Cardiac muscle cell (in vitro differentiated cells and primary cell): Measurements from ENCODE around the gene ZNRF3. TPM values are rescaled to one million over a fixed set of nuclear protein-coding genes. Genes with fewer than 3 reads are reported as not detected.

Experiments
- DNase-seq, 2 donors: peaks; one replicate each; pipeline versions ENCODE4 v3.0.0 to v3.0.0-alpha.2; 2010 to 2017; ENCODE audit warnings: low read depth in 1 of 2, low spot score in 1 of 2
- H3K27ac ChIP-seq: fragments of 200-600 bp; sonication (generic); 2 replicates; pipeline ENCODE4 v1.5.1; 2016
- H3K27me3 ChIP-seq: fragments of 200-600 bp; sonication (generic); 2 replicates; pipeline ENCODE4 v1.6.0; 2016; ENCODE audit warnings: control low read depth
- H3K36me3 ChIP-seq: fragments of 200-600 bp; sonication (generic); 2 replicates; pipeline ENCODE4 v1.5.1; 2016; ENCODE audit warnings: control low read depth
- H3K4me1 ChIP-seq: fragments of 200-600 bp; sonication (generic); 2 replicates; pipeline ENCODE4 v1.8.1; 2017; ENCODE audit warnings: low read depth, mild to moderate bottlenecking, mixed run types
- H3K4me3 ChIP-seq: fragments of 200-600 bp; sonication (generic); 2 replicates; pipeline ENCODE4 v1.5.1; 2016; ENCODE audit warnings: mild to moderate bottlenecking
- H3K9me3 ChIP-seq: fragments of 200-600 bp; sonication (generic); 2 replicates; pipeline ENCODE4 v1.5.1; 2017; ENCODE audit warnings: low read depth, mild to moderate bottlenecking, control low read depth
- CTCF ChIP-seq: IDR thresholded peaks from 2 replicates; pipeline ENCODE4 v1.5.1; 2012; ENCODE audit warnings: low read depth, mild to moderate bottlenecking, low read length
- polyA plus RNA-seq: library from polyadenylated mRNA; unstranded; fragments of >200 nt; fragmentation: Nextera tagmentation; extraction: Ambion mirVana; gene quantifications from 2 replicates; pipeline ENCODE4 v1.2.1, GENCODE V29; 2016
- total RNA-seq: library from RNA; depleted of rRNA; stranded (reverse); fragments of >200 nt; gene quantifications from 2 replicates; pipeline ENCODE4 v1.2.3, GENCODE V29; 2016

The ZNRF3 gene
- total and polyA plus RNA-seq, 2 experiments from 2014 or later: 23.8 to 40.4 TPM

- peaks cover 23% of the 10 kb centered on the region for H3K4me1 ChIP-seq
- H3K27ac ChIP-seq: peak overlapping the region; percentile 85
- TF ChIP-seq CTCF: no peak
- DNase-seq: peak in 1 of 2 donors; percentile 31
- H3K36me3 ChIP-seq: no peaks in the 10 kb centered on the region
- no peaks in the 10 kb centered on the region for H3K27me3 ChIP-seq
- no peak overlapping the region for H3K4me3 ChIP-seq
- H3K9me3 ChIP-seq: no peaks in the 10 kb centered on the region
Observed at GRCh38 chr22:29096736-29097669, 213.6 kb downstream of the ZNRF3 start.

GRCh38 chr22:29098296-29098695 is 214.9 kb downstream of the ZNRF3 start:
- no peak overlapping the region for H3K27ac ChIP-seq
- DNase-seq: no peak
- no peaks in the 10 kb centered on the region for H3K27me3 ChIP-seq
- no peak for TF ChIP-seq CTCF
- H3K36me3 ChIP-seq: no peaks in the 10 kb centered on the region
- H3K4me3 ChIP-seq: no peak overlapping the region
- H3K9me3 ChIP-seq: no peaks in the 10 kb centered on the region
- peaks cover 35% of the 10 kb centered on the region for H3K4me1 ChIP-seq

DNA sequence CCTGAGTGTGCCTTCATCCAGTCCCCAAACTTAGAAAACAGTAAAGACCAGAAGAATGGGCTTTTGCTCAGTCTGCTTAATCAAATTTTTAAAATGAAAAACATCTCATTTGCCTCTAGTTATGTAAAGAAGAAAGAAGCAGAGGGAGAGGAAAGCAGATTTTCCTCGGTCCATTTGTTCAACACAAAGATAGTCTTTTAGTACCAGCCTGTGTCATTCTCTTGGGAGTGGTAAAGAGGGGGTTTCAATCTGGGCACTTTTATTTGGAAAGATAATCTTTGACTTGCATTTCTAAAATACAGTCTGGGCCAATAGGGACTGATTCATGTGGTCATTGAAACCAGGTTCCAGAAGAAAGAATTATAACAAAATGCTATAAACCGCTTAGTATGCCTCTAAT is 218.9 kb downstream of the ZNRF3 start:
- no peak for TF ChIP-seq CTCF

GRCh38 chr22:29103121-29103520 is 219.7 kb downstream of the ZNRF3 start:
- Histone ChIP-seq H3K9me3 (no peaks in the 10 kb centered on the region), H3K27me3 (no peaks in the 10 kb centered on the region), H3K36me3 (no peaks in the 10 kb centered on the region), H3K4me1 (peaks cover 18% of the 10 kb centered on the region), H3K4me3 (no peak overlapping the region), H3K27ac (no peak overlapping the region)
- no peak for DNase-seq
- TF ChIP-seq CTCF: no peak

More for the DNA sequence above, 218.9 kb downstream of the ZNRF3 start:
- DNase-seq: no peak
- Histone ChIP-seq H3K9me3 (no peaks in the 10 kb centered on the region), H3K4me1 (peaks cover 22% of the 10 kb centered on the region), H3K4me3 (no peak overlapping the region), H3K36me3 (no peaks in the 10 kb centered on the region), H3K27ac (no peak overlapping the region), H3K27me3 (no peaks in the 10 kb centered on the region)

DNA sequence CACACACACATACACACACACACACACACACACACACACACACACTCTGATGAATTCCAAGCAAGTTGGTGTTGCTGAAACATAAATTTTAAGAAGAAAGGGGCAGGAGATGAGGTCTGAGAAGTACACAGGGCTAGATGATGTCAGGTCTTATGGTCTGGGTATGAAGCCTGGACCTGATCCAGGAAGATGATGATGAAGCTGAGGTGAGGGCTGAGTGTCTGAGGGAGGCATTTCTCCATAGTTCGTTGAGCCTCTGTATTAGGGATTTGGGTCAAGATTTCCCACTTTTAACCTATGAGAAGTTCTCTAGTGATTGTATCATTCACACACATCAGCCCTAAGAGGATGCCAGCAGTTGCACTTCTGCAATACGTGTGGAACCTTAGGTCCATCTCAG is 222.1 kb downstream of the ZNRF3 start:
- H3K4me1 ChIP-seq: peaks cover 28% of the 10 kb centered on the region
- TF ChIP-seq CTCF: no peak
- H3K9me3 ChIP-seq: no peaks in the 10 kb centered on the region
- no peaks in the 10 kb centered on the region for H3K27me3 ChIP-seq
- H3K27ac ChIP-seq: no peak overlapping the region
- H3K4me3 ChIP-seq: no peak overlapping the region
- no peak for DNase-seq
- no peaks in the 10 kb centered on the region for H3K36me3 ChIP-seq
